GM23248 (cell line): ENCODE measurements around the gene SULT1C2. TPM values are rescaled to one million over a fixed set of nuclear protein-coding genes. Genes with fewer than 3 reads are reported as not detected.
A peak's percentile ranks its signal among the peaks of the same experiment; 100 is the strongest.
"Not testable (repeated sequence)": the region's sequence is repeated elsewhere in the genome, so short reads cannot be mapped to it uniquely, and the experiment has no call there.

Experiments
- DNase-seq: peaks from one replicate; pipeline ENCODE4 v3.0.0-alpha.2; 2015
- H2AFZ ChIP-seq: fragments of 200-600 bp; sonication (generic); 2 replicates; pipeline ENCODE4 v1.6.1; 2016; ENCODE audit warnings: antibody characterized with exemption
- H3F3A ChIP-seq: fragments of 200-600 bp; sonication (generic); 2 replicates; pipeline ENCODE4 v1.6.1; 2016; ENCODE audit warnings: mild to moderate bottlenecking, antibody characterized with exemption, mixed run types; ENCODE audit not compliant: insufficient read depth
- H3K27ac ChIP-seq: fragments of 200-600 bp; sonication (generic); 2 replicates; pipeline ENCODE4 v1.5.1; 2016; ENCODE audit warnings: mild to moderate bottlenecking
- H3K27me3 ChIP-seq: fragments of 200-600 bp; sonication (generic); replicated peaks from 2 replicates; pipeline ENCODE4 v1.6.1; 2016; ENCODE audit warnings: mild to moderate bottlenecking; ENCODE audit not compliant: insufficient read depth
- H3K36me3 ChIP-seq: fragments of 200-600 bp; sonication (generic); 2 replicates; pipeline ENCODE4 v1.6.1; 2016; ENCODE audit warnings: low read depth, mild to moderate bottlenecking
- H3K4me1 ChIP-seq: fragments of 200-600 bp; sonication (generic); 2 replicates; pipeline ENCODE4 v1.6.1; 2016; ENCODE audit warnings: mild to moderate bottlenecking; ENCODE audit not compliant: insufficient read depth
- H3K4me2 ChIP-seq: fragments of 200-600 bp; sonication (generic); one replicate; pipeline ENCODE4 v1.6.1; 2016; ENCODE audit warnings: mild to moderate bottlenecking; ENCODE audit not compliant: unreplicated experiment
- H3K4me3 ChIP-seq: fragments of 200-600 bp; sonication (generic); 2 replicates; pipeline ENCODE4 v1.5.1; 2016; ENCODE audit warnings: mild to moderate bottlenecking
- H3K79me2 ChIP-seq: fragments of 200-600 bp; sonication (generic); 2 replicates; pipeline ENCODE4 v1.6.1; 2016; ENCODE audit warnings: mild to moderate bottlenecking; ENCODE audit not compliant: insufficient read depth
- H3K9ac ChIP-seq: fragments of 200-600 bp; sonication (generic); 2 replicates; pipeline ENCODE4 v1.6.1; 2016; ENCODE audit warnings: mild to moderate bottlenecking
- H3K9me2 ChIP-seq: fragments of 200-600 bp; sonication (generic); 2 replicates; pipeline ENCODE4 v1.6.1; 2016; ENCODE audit warnings: mixed run types, mild to moderate bottlenecking, moderate library complexity; ENCODE audit not compliant: insufficient read depth
- H3K9me3 ChIP-seq: fragments of 200-600 bp; sonication (generic); one replicate; pipeline ENCODE4 v1.6.1; 2017; ENCODE audit warnings: low read depth
- H4K20me1 ChIP-seq: fragments of 200-600 bp; sonication (generic); 2 replicates; pipeline ENCODE4 v1.6.0; 2016; ENCODE audit not compliant: insufficient read depth
- EZH2 ChIP-seq: fragments of 200-600 bp; sonication (generic); IDR thresholded peaks from 2 replicates; pipeline ENCODE4 v1.6.1; 2018; ENCODE audit warnings: antibody characterized with exemption, mild to moderate bottlenecking; ENCODE audit not compliant: insufficient read depth, poor library complexity, severe bottlenecking
- EZH2phosphoT487 ChIP-seq: fragments of 200-600 bp; sonication (generic); IDR thresholded peaks from 2 replicates; pipeline ENCODE4 v1.6.1; 2018; ENCODE audit warnings: antibody characterized with exemption, moderate library complexity, mild to moderate bottlenecking, low read depth; ENCODE audit not compliant: insufficient read depth
- WGBS, 2 experiments: methylation state at CpG; one replicate each; pipeline ENCODE4 v1.1.6; 2015 to 2017; ENCODE audit warnings: low lambda C conversion rate in 2 of 2, low coverage in 1 of 2; ENCODE audit errors: missing lambda C conversion rate in 2 of 2; 5-methylcytosine and 5-hydroxymethylcytosine counted together
- in situ Hi-C: fragments of 300-500 bp; cut with MboI; formaldehyde crosslinking; loops from 2 replicates; pipeline ENCODE4 v1.15.0; 2020
- polyA plus RNA-seq: library from polyadenylated mRNA; unstranded; fragments of >200 nt; fragmentation: Nextera tagmentation; extraction: Ambion mirVana; gene quantifications from 2 replicates; pipeline ENCODE4 v1.2.1, GENCODE V29; 2016
- total RNA-seq: library from RNA; depleted of rRNA; stranded (reverse); fragments of >200 nt; shearing (Covaris generic); gene quantifications from 2 replicates; pipeline ENCODE4 v1.2.3, GENCODE V29; 2014

SULT1C2 gene
- total and polyA plus RNA-seq, 2 experiments from 2014 or later: not detected

DNA sequence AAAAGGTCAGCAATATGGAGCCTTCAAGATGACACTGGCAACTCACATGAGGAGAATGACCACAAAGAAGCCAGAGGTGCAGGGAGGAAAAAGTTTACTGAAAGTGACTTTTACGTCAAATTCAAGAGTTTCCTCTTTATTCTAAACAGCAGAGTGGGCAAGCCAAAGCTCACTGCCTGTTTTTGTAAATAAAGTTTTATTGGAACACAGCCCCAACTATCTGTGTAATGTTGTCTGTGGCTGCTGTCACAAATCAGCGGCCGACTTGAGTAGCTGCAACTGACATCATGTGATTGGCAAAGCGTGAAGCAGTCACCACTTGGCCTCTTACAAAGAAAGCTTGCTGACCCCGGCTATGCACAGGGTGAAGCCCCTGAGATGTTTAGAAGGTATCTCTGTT, 9.2 kb upstream of the SULT1C2 start:
- Histone ChIP-seq H3K27ac (no peak overlapping the region), H3K4me1 (no peaks in the 10 kb centered on the region), H3K4me3 (no peak overlapping the region), H3F3A (no peaks in the 10 kb centered on the region), H2AFZ (no peak overlapping the region), H3K79me2 (no peaks in the 10 kb centered on the region), H3K27me3 (no peaks in the 10 kb centered on the region), H3K9me2 (no peaks in the 10 kb centered on the region), H3K9me3 (no peaks in the 10 kb centered on the region), H3K4me2 (no peak overlapping the region), H3K36me3 (no peaks in the 10 kb centered on the region), H4K20me1 (no peaks in the 10 kb centered on the region), H3K9ac (no peak overlapping the region)
- WGBS, 2 experiments: 93 to 94% methylated on average over 5 of the region's 5 CpGs
- no peak for DNase-seq
- TF ChIP-seq EZH2phosphoT487 (no peak), EZH2 (no peak)
- in situ Hi-C loops: no loop called here

DNA sequence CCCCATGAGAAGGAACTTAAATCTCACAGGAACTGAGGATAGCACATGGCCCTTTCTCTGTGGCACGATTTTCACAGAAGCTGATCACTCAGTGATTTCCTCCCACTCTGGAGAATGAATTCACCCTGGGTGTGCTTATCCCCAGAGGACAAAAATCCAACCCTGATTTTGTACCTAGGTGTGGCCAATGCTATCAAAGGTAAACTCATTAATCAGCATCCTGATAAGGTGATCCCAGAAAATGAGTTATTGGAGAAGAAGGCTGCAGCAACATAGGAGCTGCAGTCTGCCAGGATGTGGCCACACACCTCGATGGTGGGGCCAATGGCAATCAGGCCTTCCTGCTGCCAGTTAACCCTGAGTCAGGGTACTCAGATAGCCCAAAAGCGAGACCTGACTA, 8.2 kb upstream of the SULT1C2 start:
- no peak overlapping the region for H2AFZ ChIP-seq
- no peak for TF ChIP-seq EZH2phosphoT487
- no peak for TF ChIP-seq EZH2
- H3K79me2 ChIP-seq: no peaks in the 10 kb centered on the region
- no peaks in the 10 kb centered on the region for H3K9me3 ChIP-seq
- H3K9ac ChIP-seq: no peak overlapping the region
- no peak overlapping the region for H3K27ac ChIP-seq
- no peaks in the 10 kb centered on the region for H3K4me1 ChIP-seq
- no peaks in the 10 kb centered on the region for H3K27me3 ChIP-seq
- no peaks in the 10 kb centered on the region for H3F3A ChIP-seq
- 61 to 62% methylated on average over 3 of the region's 3 CpGs for WGBS, 2 experiments
- no peaks in the 10 kb centered on the region for H3K36me3 ChIP-seq
- H4K20me1 ChIP-seq: no peaks in the 10 kb centered on the region
- no peaks in the 10 kb centered on the region for H3K9me2 ChIP-seq
- in situ Hi-C loops: no loop called here
- no peak overlapping the region for H3K4me2 ChIP-seq
- no peak for DNase-seq
- H3K4me3 ChIP-seq: no peak overlapping the region

GRCh38 chr2:108284566-108284965, 4.1 kb upstream of the SULT1C2 start:
- in situ Hi-C loops, H3K36me3 ChIP-seq: not testable (repeated sequence)
- 69 to 76% methylated on average over 7 of the region's 7 CpGs for WGBS, 2 experiments

GRCh38 chr2:108285616-108286015, 3.1 kb upstream of the SULT1C2 start:
- Histone ChIP-seq H3K79me2 (no peaks in the 10 kb centered on the region), H3K36me3 (no peaks in the 10 kb centered on the region), H3K4me1 (no peaks in the 10 kb centered on the region), H3K9me2 (no peaks in the 10 kb centered on the region), H3F3A (no peaks in the 10 kb centered on the region), H4K20me1 (no peaks in the 10 kb centered on the region), H3K4me2 (no peak overlapping the region), H2AFZ (no peak overlapping the region), H3K4me3 (no peak overlapping the region), H3K9me3 (no peaks in the 10 kb centered on the region), H3K27me3 (no peaks in the 10 kb centered on the region), H3K9ac (no peak overlapping the region), H3K27ac (no peak overlapping the region)
- no peak for TF ChIP-seq EZH2phosphoT487
- 95 to 97% methylated on average over 5 of the region's 5 CpGs for WGBS, 2 experiments
- no peak for DNase-seq
- in situ Hi-C loops: no loop called here

More at GRCh38 chr2:108284566-108284965, 4.1 kb upstream of the SULT1C2 start:
- H3K79me2 ChIP-seq, H3K4me2 ChIP-seq, H3F3A ChIP-seq, H3K4me3 ChIP-seq, H3K4me1 ChIP-seq, H2AFZ ChIP-seq, H4K20me1 ChIP-seq, H3K9ac ChIP-seq, H3K27me3 ChIP-seq, DNase-seq, H3K9me2 ChIP-seq, H3K9me3 ChIP-seq, H3K27ac ChIP-seq: not testable (repeated sequence)

DNA sequence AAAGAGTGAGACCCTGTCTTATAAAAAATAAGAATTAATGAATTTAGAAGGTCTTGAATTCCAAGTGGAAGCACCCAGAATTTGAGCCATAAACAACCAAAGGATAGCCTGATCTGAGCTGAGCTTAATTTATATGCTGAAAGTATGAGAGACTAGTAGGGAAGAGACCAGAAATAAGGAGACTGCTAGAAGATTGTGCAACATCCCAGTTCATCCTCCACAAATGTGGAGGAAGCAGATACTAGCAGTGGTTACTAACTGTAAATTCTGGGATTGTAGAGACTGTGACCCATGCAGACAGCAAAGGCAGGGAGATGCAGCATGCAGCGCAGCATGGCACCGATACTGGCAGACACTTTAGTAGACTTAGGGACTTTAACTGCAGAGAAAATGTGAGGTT, 1.5 kb upstream of the SULT1C2 start:
- Histone ChIP-seq H3K4me2 (no peak overlapping the region), H3K36me3 (no peaks in the 10 kb centered on the region), H3K27me3 (no peaks in the 10 kb centered on the region), H3K4me1 (no peaks in the 10 kb centered on the region), H2AFZ (no peak overlapping the region), H3K9me2 (no peaks in the 10 kb centered on the region), H3K9ac (no peak overlapping the region), H3K27ac (no peak overlapping the region), H3K4me3 (no peak overlapping the region), H3K9me3 (no peaks in the 10 kb centered on the region), H3F3A (no peaks in the 10 kb centered on the region), H4K20me1 (no peaks in the 10 kb centered on the region), H3K79me2 (no peaks in the 10 kb centered on the region)
- 92 to 97% methylated on average over 2 of the region's 2 CpGs for WGBS, 2 experiments
- peak; percentile 6 for DNase-seq
- TF ChIP-seq EZH2 (no peak), EZH2phosphoT487 (no peak)
- in situ Hi-C loops: no loop called here
